Activated CD4-positive, alpha-beta T cell treated with anti-CD3 and anti-CD28 coated beads, Interleukin-2, amount 10 ng/mL, durations not matched to agents 24 days and 14 days (primary cell): ENCODE data around the gene JMJD7. TPM values are rescaled to one million over a fixed set of nuclear protein-coding genes. Genes with fewer than 3 reads are reported as not detected.

Experiments
- DNase-seq: peaks from one replicate; pipeline ENCODE4 v3.0.0; 2022
- H3K27ac Mint-ChIP-seq: one replicate; pipeline ENCODE4 v1.8.0; 2022; ENCODE audit warnings: mild to moderate bottlenecking, mixed read lengths
- H3K27me3 Mint-ChIP-seq: one replicate; pipeline ENCODE4 v1.8.0; 2022; ENCODE audit warnings: mixed read lengths
- H3K36me3 Mint-ChIP-seq: one replicate; pipeline ENCODE4 v1.8.0; 2022; ENCODE audit warnings: low read depth, mild to moderate bottlenecking, mixed read lengths
- H3K4me1 Mint-ChIP-seq: one replicate; pipeline ENCODE4 v1.8.0; 2021; ENCODE audit warnings: mixed read lengths
- H3K4me3 Mint-ChIP-seq: one replicate; pipeline ENCODE4 v1.8.0; 2022; ENCODE audit warnings: mild to moderate bottlenecking, moderate library complexity, mixed read lengths
- H3K9me3 Mint-ChIP-seq: one replicate; pipeline ENCODE4 v1.8.0; 2021; ENCODE audit warnings: mixed read lengths
- intact Hi-C: fragments of 100-400 bp; cut with micrococcal nuclease; formaldehyde crosslinking; loops from one replicate; pipeline ENCODE4 v1.15.1; 2023
- total RNA-seq: library from RNA; stranded (reverse); gene quantifications from 2 replicates; pipeline ENCODE4 v1.2.3, GENCODE V29; 2022

Gene JMJD7
- total RNA-seq, 1 donor from 2014 or later, result 20.1 TPM

GRCh38 chr15:41877631-41878354 lies 49.9 kb downstream of the JMJD7 start:
- Mint-ChIP-seq H3K27me3 (peaks cover 15% of the 10 kb centered on the region), H3K36me3 (peaks cover 3% of the 10 kb centered on the region), H3K4me1 (peaks cover 3% of the 10 kb centered on the region), H3K9me3 (no peaks in the 10 kb centered on the region), H3K4me3 (no peak overlapping the region), H3K27ac (no peak overlapping the region)
- intact Hi-C loops, result no loop called here
- no peak for DNase-seq

GRCh38 chr15:41878355-41878699 lies 50.4 kb downstream of the JMJD7 start:
- peaks cover 3% of the 10 kb centered on the region for H3K36me3 Mint-ChIP-seq
- peak overlapping the region; percentile 37 for H3K27ac Mint-ChIP-seq

GRCh38 chr15:41879321-41879845 lies 51.5 kb downstream of the JMJD7 start:
- intact Hi-C loops, result no loop called here
- Mint-ChIP-seq H3K9me3 (no peaks in the 10 kb centered on the region), H3K36me3 (peaks cover 3% of the 10 kb centered on the region), H3K4me1 (peaks cover 3% of the 10 kb centered on the region), H3K27me3 (peaks cover 15% of the 10 kb centered on the region), H3K27ac (no peak overlapping the region), H3K4me3 (no peak overlapping the region)
- no peak for DNase-seq

More at GRCh38 chr15:41878355-41878699, 50.4 kb downstream of the JMJD7 start:
- no peaks in the 10 kb centered on the region for H3K9me3 Mint-ChIP-seq
- peaks cover 3% of the 10 kb centered on the region for H3K4me1 Mint-ChIP-seq
- intact Hi-C loops, result no loop called here
- no peak for DNase-seq
- peaks cover 15% of the 10 kb centered on the region for H3K27me3 Mint-ChIP-seq
- H3K4me3 Mint-ChIP-seq, result no peak overlapping the region

- intact Hi-C loops, result no loop called here
- no peak overlapping the region for H3K4me3 Mint-ChIP-seq
- H3K9me3 Mint-ChIP-seq, result no peaks in the 10 kb centered on the region
- H3K4me1 Mint-ChIP-seq, result peaks cover 4% of the 10 kb centered on the region
- no peak overlapping the region for H3K27ac Mint-ChIP-seq
- DNase-seq, result no peak
- H3K27me3 Mint-ChIP-seq, result peaks cover 15% of the 10 kb centered on the region
- H3K36me3 Mint-ChIP-seq, result peaks cover 3% of the 10 kb centered on the region
These were observed 52.4 kb downstream of the JMJD7 start for GRCh38 chr15:41880156-41880877.

GRCh38 chr15:41881086-41881485 lies 53.2 kb downstream of the JMJD7 start:
- intact Hi-C loops, result no loop called here
- no peaks in the 10 kb centered on the region for H3K9me3 Mint-ChIP-seq
- H3K27me3 Mint-ChIP-seq, result peaks cover 15% of the 10 kb centered on the region
- peak overlapping the region; percentile 26 for H3K4me3 Mint-ChIP-seq
- no peak for DNase-seq
- H3K4me1 Mint-ChIP-seq, result peaks cover 6% of the 10 kb centered on the region
- no peak overlapping the region for H3K27ac Mint-ChIP-seq
- peaks cover 3% of the 10 kb centered on the region for H3K36me3 Mint-ChIP-seq

- H3K9me3 Mint-ChIP-seq, result no peaks in the 10 kb centered on the region
- DNase-seq, result no peak
- H3K27ac Mint-ChIP-seq, result no peak overlapping the region
- peak overlapping the region; percentile 26 for H3K4me3 Mint-ChIP-seq
- peaks cover 15% of the 10 kb centered on the region for H3K27me3 Mint-ChIP-seq
- intact Hi-C loops, result no loop called here
- peaks cover 3% of the 10 kb centered on the region for H3K36me3 Mint-ChIP-seq
- peaks cover 6% of the 10 kb centered on the region for H3K4me1 Mint-ChIP-seq
These were observed 53.6 kb downstream of the JMJD7 start for GRCh38 chr15:41881550-41881919.

- intact Hi-C loops, result no loop called here
- H3K27me3 Mint-ChIP-seq, result peaks cover 15% of the 10 kb centered on the region
- H3K4me1 Mint-ChIP-seq, result peaks cover 6% of the 10 kb centered on the region
- DNase-seq, result peak; percentile 61
- H3K36me3 Mint-ChIP-seq, result peaks cover 3% of the 10 kb centered on the region
- no peaks in the 10 kb centered on the region for H3K9me3 Mint-ChIP-seq
- no peak overlapping the region for H3K4me3 Mint-ChIP-seq
- no peak overlapping the region for H3K27ac Mint-ChIP-seq
These were observed 54.2 kb downstream of the JMJD7 start for GRCh38 chr15:41881920-41882688.

GRCh38 chr15:41882689-41883483 lies 55.0 kb downstream of the JMJD7 start:
- intact Hi-C loops, result no loop called here
- no peaks in the 10 kb centered on the region for H3K9me3 Mint-ChIP-seq
- H3K27ac Mint-ChIP-seq, result no peak overlapping the region
- peaks cover 3% of the 10 kb centered on the region for H3K36me3 Mint-ChIP-seq
- DNase-seq, result no peak
- H3K4me3 Mint-ChIP-seq, result no peak overlapping the region
- H3K27me3 Mint-ChIP-seq, result peaks cover 15% of the 10 kb centered on the region
- H3K4me1 Mint-ChIP-seq, result peaks cover 6% of the 10 kb centered on the region

- Mint-ChIP-seq H3K27me3 (peaks cover 15% of the 10 kb centered on the region), H3K4me1 (peaks cover 10% of the 10 kb centered on the region), H3K27ac (no peak overlapping the region), H3K4me3 (no peak overlapping the region), H3K36me3 (peaks cover 3% of the 10 kb centered on the region), H3K9me3 (no peaks in the 10 kb centered on the region)
- no peak for DNase-seq
- intact Hi-C loops, result no loop called here
These were observed 55.6 kb downstream of the JMJD7 start for GRCh38 chr15:41883484-41883825.

- no peaks in the 10 kb centered on the region for H3K9me3 Mint-ChIP-seq
- H3K27ac Mint-ChIP-seq, result no peak overlapping the region
- no peak for DNase-seq
- peaks cover 14% of the 10 kb centered on the region for H3K4me1 Mint-ChIP-seq
- peaks cover 15% of the 10 kb centered on the region for H3K27me3 Mint-ChIP-seq
- intact Hi-C loops, result no loop called here
- H3K4me3 Mint-ChIP-seq, result no peak overlapping the region
- peaks cover 3% of the 10 kb centered on the region for H3K36me3 Mint-ChIP-seq
These were observed 56.6 kb downstream of the JMJD7 start for GRCh38 chr15:41884458-41884857.

- Mint-ChIP-seq H3K27me3 (peaks cover 15% of the 10 kb centered on the region), H3K9me3 (no peaks in the 10 kb centered on the region), H3K27ac (no peak overlapping the region), H3K4me1 (peaks cover 14% of the 10 kb centered on the region), H3K4me3 (no peak overlapping the region), H3K36me3 (peaks cover 3% of the 10 kb centered on the region)
- no peak for DNase-seq
- intact Hi-C loops, result no loop called here
These were observed 57.4 kb downstream of the JMJD7 start for GRCh38 chr15:41885321-41885720.

- no peak overlapping the region for H3K4me3 Mint-ChIP-seq
- H3K36me3 Mint-ChIP-seq, result peaks cover 3% of the 10 kb centered on the region
- no peaks in the 10 kb centered on the region for H3K9me3 Mint-ChIP-seq
- no peak for DNase-seq
- H3K4me1 Mint-ChIP-seq, result peaks cover 14% of the 10 kb centered on the region
- intact Hi-C loops, result no loop called here
- H3K27ac Mint-ChIP-seq, result no peak overlapping the region
- H3K27me3 Mint-ChIP-seq, result peaks cover 11% of the 10 kb centered on the region
These were observed 57.9 kb downstream of the JMJD7 start for GRCh38 chr15:41885841-41886240.

- Mint-ChIP-seq H3K4me3 (no peak overlapping the region), H3K4me1 (peaks cover 11% of the 10 kb centered on the region), H3K27ac (no peak overlapping the region), H3K27me3 (peaks cover 3% of the 10 kb centered on the region), H3K36me3 (no peaks in the 10 kb centered on the region), H3K9me3 (no peaks in the 10 kb centered on the region)
- DNase-seq, result no peak
- intact Hi-C loops, result no loop called here
These were observed 58.8 kb downstream of the JMJD7 start for GRCh38 chr15:41886741-41887140.
